ENCODE data around the gene EGFL6.

DNA sequence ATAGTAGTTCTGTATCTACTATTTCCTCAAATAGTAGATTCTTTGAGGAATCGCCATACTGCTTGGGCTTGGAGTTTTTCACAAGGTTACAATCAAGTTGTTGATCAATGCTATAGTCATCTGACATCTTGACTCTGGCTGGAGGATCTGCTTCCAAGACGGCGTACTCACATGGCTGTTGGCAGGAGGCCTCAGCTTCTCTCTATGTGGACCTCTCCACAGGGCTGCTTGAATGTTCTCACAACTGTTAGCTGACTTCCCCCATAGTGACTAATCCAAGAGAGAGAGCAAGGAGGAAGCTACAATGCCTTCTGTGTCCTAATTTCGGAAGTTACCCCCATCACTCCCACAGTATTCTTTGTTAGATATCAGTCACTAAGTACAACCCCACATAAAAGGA lies 10.3 kb downstream of the EGFL6 start:
- TF ChIP-seq TARDBP (IDR thresholded peaks at IDR 0.05) (no peak), CTBP1 (IDR thresholded peaks at IDR 0.05; ENCODE audit: borderline replicate concordance) (no peak), SP1 (IDR thresholded peaks at IDR 0.05) (no peak)
